GM18909 (cell line): ENCODE results near the gene THUMPD1.
A peak's percentile ranks its signal among the peaks of the same experiment; 100 is the strongest.
"Not testable (repeated sequence)": the region's sequence is repeated elsewhere in the genome, so short reads cannot be mapped to it uniquely, and the experiment has no call there.

Experiments
- ATAC-seq: cut with Tn5 transposase; IDR thresholded peaks from one replicate; pipeline ENCODE4 v1.9.1; 2021; ENCODE audit warnings: mild to moderate bottlenecking; ENCODE audit not compliant: unreplicated experiment, poor library complexity

The THUMPD1 gene

GRCh38 chr16:20741554-20742285 lies at the start of gene THUMPD1:
TSS of gene THUMPD1 (minus strand) at chr16:20741818. CDS start at chr16:20741739, 79 bp downstream.
- ATAC-seq, result peak; percentile 83

- no peak for ATAC-seq
Measured at GRCh38 chr16:20789130-20789529, 47.5 kb upstream of the THUMPD1 start.

- ATAC-seq, result no peak
Measured at GRCh38 chr16:20784204-20784603, 42.6 kb upstream of the THUMPD1 start.

- no peak for ATAC-seq
Measured at GRCh38 chr16:20782470-20782869, 40.9 kb upstream of the THUMPD1 start.

GRCh38 chr16:20781697-20782096 lies 40.1 kb upstream of the THUMPD1 start:
- ATAC-seq, result no peak

- no peak for ATAC-seq
Measured at GRCh38 chr16:20774703-20775362, 33.2 kb upstream of the THUMPD1 start.

GRCh38 chr16:20773679-20774078 lies 32.1 kb upstream of the THUMPD1 start:
- ATAC-seq, result no peak

GRCh38 chr16:20768818-20769217 lies 27.2 kb upstream of the THUMPD1 start:
- ATAC-seq, result no peak

- ATAC-seq, result no peak
Measured at GRCh38 chr16:20768121-20768520, 26.5 kb upstream of the THUMPD1 start.

- ATAC-seq, result no peak
Measured at GRCh38 chr16:20767577-20767976, 26.0 kb upstream of the THUMPD1 start.

GRCh38 chr16:20766294-20766693 lies 24.7 kb upstream of the THUMPD1 start:
- no peak for ATAC-seq

GRCh38 chr16:20765732-20766131 lies 24.1 kb upstream of the THUMPD1 start:
- ATAC-seq, result no peak

- not testable (repeated sequence) for ATAC-seq
Measured at GRCh38 chr16:20764448-20764847, 22.8 kb upstream of the THUMPD1 start.

- ATAC-seq, result peak; percentile 98
Measured at GRCh38 chr16:20763461-20764232, 22.0 kb upstream of the THUMPD1 start, which contains the start of gene ACSM3. TSS of gene ACSM3 (plus strand) at chr16:20764014. CDS start at chr16:20770035, 6,021 bp downstream.

GRCh38 chr16:20762404-20763123 lies 20.9 kb upstream of the THUMPD1 start:
- ATAC-seq, result no peak

- no peak for ATAC-seq
Measured at GRCh38 chr16:20761175-20761574, 19.6 kb upstream of the THUMPD1 start.

GRCh38 chr16:20760346-20760745 lies 18.7 kb upstream of the THUMPD1 start:
- no peak for ATAC-seq

- ATAC-seq, result not testable (repeated sequence)
Measured at GRCh38 chr16:20755799-20756198, 14.2 kb upstream of the THUMPD1 start.

GRCh38 chr16:20755238-20755637 lies 13.6 kb upstream of the THUMPD1 start:
- ATAC-seq, result no peak

GRCh38 chr16:20753727-20754126 lies 12.1 kb upstream of the THUMPD1 start:
- ATAC-seq, result no peak
